Neuronal stem cell (in vitro differentiated cells): ENCODE results near the gene DUSP22.
A peak's percentile ranks its signal among the peaks of the same experiment; 100 is the strongest.

Source experiments
- DNase-seq: peaks from one replicate; pipeline ENCODE4 v3.0.0-alpha.2; 2013; ENCODE audit warnings: low spot score
- H2AFZ ChIP-seq: one replicate; pipeline ENCODE4 v1.6.1; 2013; ENCODE audit warnings: mild to moderate bottlenecking, low read length, inconsistent platforms
- H2AK5ac ChIP-seq: 2 replicates; pipeline ENCODE4 v1.6.1; 2013; ENCODE audit warnings: low read depth, mild to moderate bottlenecking, inconsistent platforms, low read length, moderate library complexity, mixed read lengths
- H2BK120ac ChIP-seq: 2 replicates; pipeline ENCODE4 v1.6.1; 2013; ENCODE audit warnings: low read depth, mild to moderate bottlenecking, inconsistent platforms, low read length, moderate library complexity, mixed read lengths
- H2BK12ac ChIP-seq: one replicate; pipeline ENCODE4 v1.6.1; 2013; ENCODE audit warnings: low read length, inconsistent platforms
- H2BK15ac ChIP-seq: 2 replicates; pipeline ENCODE4 v1.6.1; 2013; ENCODE audit warnings: mild to moderate bottlenecking, low read length, inconsistent platforms, mixed read lengths
- H2BK5ac ChIP-seq: one replicate; pipeline ENCODE4 v1.6.1; 2013; ENCODE audit warnings: inconsistent platforms, mild to moderate bottlenecking, low read length, moderate library complexity
- H3K14ac ChIP-seq: one replicate; pipeline ENCODE4 v1.6.1; 2013; ENCODE audit warnings: low read length, inconsistent platforms
- H3K18ac ChIP-seq: 2 replicates; pipeline ENCODE4 v1.6.1; 2013; ENCODE audit warnings: low read length, inconsistent platforms
- H3K23ac ChIP-seq: 2 replicates; pipeline ENCODE4 v1.6.1; 2013; ENCODE audit warnings: low read depth, mild to moderate bottlenecking, mixed read lengths, low read length, inconsistent platforms; ENCODE audit not compliant: poor library complexity
- H3K27ac ChIP-seq: replicated peaks from 3 replicates; pipeline ENCODE4 v1.5.1; 2013; ENCODE audit warnings: low read length, inconsistent platforms
- H3K27me3 ChIP-seq, 3 experiments: 2 replicates each; pipeline ENCODE4 v1.6.1; 2013; ENCODE audit warnings: low read length in 3 of 3, mild to moderate bottlenecking in 2 of 3, inconsistent platforms in 1 of 3, low read depth in 1 of 3, mixed read lengths in 1 of 3, moderate library complexity in 1 of 3; ENCODE audit not compliant: control insufficient read depth in 3 of 3, insufficient read depth in 3 of 3
- H3K36me3 ChIP-seq, 2 donors: replicated peaks in 1 of 2; 2 replicates each; pipeline ENCODE4 v1.6.1; 2013; ENCODE audit warnings: low read length in 2 of 2; ENCODE audit not compliant: control insufficient read depth in 2 of 2, insufficient read depth in 2 of 2
- H3K4ac ChIP-seq: 2 replicates; pipeline ENCODE4 v1.6.1; 2013; ENCODE audit warnings: inconsistent platforms, mild to moderate bottlenecking, low read length, moderate library complexity
- H3K4me1 ChIP-seq, 2 donors: 1 replicate in 1 of 2; 2 replicates in 1 of 2; pipeline ENCODE4 v1.6.1; 2013; ENCODE audit warnings: low read length in 2 of 2, low read depth in 1 of 2; ENCODE audit not compliant: control insufficient read depth in 2 of 2, insufficient read depth in 1 of 2
- H3K4me2 ChIP-seq: one replicate; pipeline ENCODE4 v1.6.1; 2013; ENCODE audit warnings: mild to moderate bottlenecking, low read length, inconsistent platforms; ENCODE audit not compliant: insufficient read depth, poor library complexity, severe bottlenecking
- H3K4me3 ChIP-seq, 2 donors: 2 replicates each; pipeline ENCODE4 v1.5.1; 2013; ENCODE audit warnings: low read length in 2 of 2, mild to moderate bottlenecking in 2 of 2, inconsistent platforms in 1 of 2, moderate library complexity in 1 of 2
- H3K79me1 ChIP-seq: one replicate; pipeline ENCODE4 v1.6.1; 2013; ENCODE audit warnings: low read depth, mild to moderate bottlenecking, inconsistent platforms, low read length, moderate library complexity
- H3K9ac ChIP-seq: one replicate; pipeline ENCODE4 v1.6.1; 2013; ENCODE audit warnings: mild to moderate bottlenecking, low read depth, low read length, inconsistent platforms; ENCODE audit not compliant: poor library complexity
- H3K9me3 ChIP-seq, 2 donors: replicated peaks in 1 of 2; 2 replicates each; pipeline versions ENCODE3 to v1.6.1; 2013; ENCODE audit warnings: low read length in 2 of 2, mild to moderate bottlenecking in 2 of 2, inconsistent platforms in 1 of 2, low read depth in 1 of 2, mixed read lengths in 1 of 2, moderate library complexity in 1 of 2; ENCODE audit not compliant: control insufficient read depth in 2 of 2, insufficient read depth in 1 of 2
- H4K8ac ChIP-seq: one replicate; pipeline ENCODE4 v1.6.1; 2013; ENCODE audit warnings: low read depth, mild to moderate bottlenecking, inconsistent platforms, low read length, moderate library complexity
- H4K91ac ChIP-seq: one replicate; pipeline ENCODE4 v1.6.1; 2013; ENCODE audit warnings: low read length, low read depth, mild to moderate bottlenecking, inconsistent platforms; ENCODE audit not compliant: poor library complexity
- WGBS, 2 donors: extraction: QIAGEN DNeasy Blood & Tissue Kit; methylation state at CpG; one replicate each; pipeline ENCODE4 v1.1.7; 2013; ENCODE audit warnings: missing lambda C conversion rate in 2 of 2, mixed read lengths in 1 of 2; ENCODE audit not compliant: insufficient read length in 2 of 2, insufficient replicate concordance in 1 of 2; ENCODE audit errors: extremely low coverage in 2 of 2; 5-methylcytosine and 5-hydroxymethylcytosine counted together

The DUSP22 gene

GRCh38 chr6:390914-391558 lies 98.7 kb downstream of the DUSP22 start:
- H2BK12ac ChIP-seq = no peak overlapping the region
- H3K79me1 ChIP-seq = no peaks in the 10 kb centered on the region
- peak overlapping the region in 1 of 2 donors; percentile 78 for H3K4me3 ChIP-seq
- H4K8ac ChIP-seq = no peak overlapping the region
- H3K4me1 ChIP-seq = peaks cover 0 to 2% of the 10 kb centered on the region in 2 donors
- peak overlapping the region; percentile 77 for H2AFZ ChIP-seq
- H3K14ac ChIP-seq = no peak overlapping the region
- peak; percentile 31 for DNase-seq
- no peak overlapping the region for H2BK120ac ChIP-seq
- peak overlapping the region; percentile 86 for H3K4me2 ChIP-seq
- H3K4ac ChIP-seq = no peak overlapping the region
- H4K91ac ChIP-seq = no peak overlapping the region
- H3K23ac ChIP-seq = no peak overlapping the region
- no CpG with 5 or more reads among the region's 44 CpGs for WGBS, 2 donors
- no peak overlapping the region for H2AK5ac ChIP-seq
- H3K18ac ChIP-seq = peak overlapping the region; percentile 65
- H3K9me3 ChIP-seq = no peaks in the 10 kb centered on the region
- H3K9ac ChIP-seq = peak overlapping the region; percentile 50
- peaks cover 14 to 98% (median 51%) of the 10 kb centered on the region in 3 experiments for H3K27me3 ChIP-seq
- H2BK5ac ChIP-seq = no peak overlapping the region
- no peaks in the 10 kb centered on the region for H3K36me3 ChIP-seq
- no peak overlapping the region for H3K27ac ChIP-seq
- no peak overlapping the region for H2BK15ac ChIP-seq

GRCh38 chr6:391559-392440 lies 99.5 kb downstream of the DUSP22 start, which contains the start of gene IRF4:
IRF4 (plus strand) TSS chr6:391752; CDS start chr6:393153, 1,401 bp downstream.
- Histone ChIP-seq H3K27ac (no peak within 1 kb of the TSS), H3K79me1 (no peaks in the 10 kb centered on the region), H3K9ac (peak within 1 kb of the TSS; percentile 50), H3K9me3 (no peaks in the 10 kb centered on the region), H2BK5ac (no peak within 1 kb of the TSS), H3K4me2 (peak within 1 kb of the TSS; percentile 86), H3K4ac (no peak within 1 kb of the TSS), H3K4me1 (peaks cover 0 to 2% of the 10 kb centered on the region in 2 donors), H3K4me3 (peak within 1 kb of the TSS; percentile 15 to 79), H2AK5ac (no peak within 1 kb of the TSS), H3K23ac (peak within 1 kb of the TSS; percentile 68), H3K36me3 (no peaks in the 10 kb centered on the region), H4K91ac (no peak within 1 kb of the TSS), H2BK15ac (peak within 1 kb of the TSS; percentile 54), H2BK12ac (peak within 1 kb of the TSS; percentile 2), H4K8ac (no peak within 1 kb of the TSS), H3K14ac (no peak within 1 kb of the TSS), H2AFZ (peak within 1 kb of the TSS; percentile 77), H3K27me3 (peaks cover 14 to 95% (median 51%) of the 10 kb centered on the region in 3 experiments), H2BK120ac (no peak within 1 kb of the TSS), H3K18ac (peak within 1 kb of the TSS; percentile 89)
- DNase-seq = peak; percentile 35
- no CpG with 5 or more reads among the region's 82 CpGs for WGBS, 2 donors

- peak overlapping the region; percentile 2 for H2BK12ac ChIP-seq
Measured at GRCh38 chr6:392441-393390, 100.4 kb downstream of the DUSP22 start.

More at GRCh38 chr6:392441-393390, 100.4 kb downstream of the DUSP22 start:
- H2BK15ac ChIP-seq = peak overlapping the region; percentile 34
- no peak overlapping the region for H3K27ac ChIP-seq
- WGBS, 2 donors = no CpG with 5 or more reads among the region's 108 CpGs
- H3K4me3 ChIP-seq = peak overlapping the region in 1 of 2 donors; percentile 79
- peaks cover 0 to 2% of the 10 kb centered on the region in 2 donors for H3K4me1 ChIP-seq
- DNase-seq = peak; percentile 29
- H3K9me3 ChIP-seq = no peaks in the 10 kb centered on the region
- no peak overlapping the region for H3K4ac ChIP-seq
- H2AK5ac ChIP-seq = peak overlapping the region; percentile 50
- H3K4me2 ChIP-seq = peak overlapping the region; percentile 86
- H3K9ac ChIP-seq = peak overlapping the region; percentile 73
- no peaks in the 10 kb centered on the region for H3K79me1 ChIP-seq
- H3K36me3 ChIP-seq = no peaks in the 10 kb centered on the region
- H3K18ac ChIP-seq = peak overlapping the region; percentile 89
- no peak overlapping the region for H2BK5ac ChIP-seq
- no peak overlapping the region for H4K91ac ChIP-seq
- peak overlapping the region; percentile 77 for H2AFZ ChIP-seq
- H3K27me3 ChIP-seq = peaks cover 14 to 95% (median 51%) of the 10 kb centered on the region in 3 experiments
- H3K23ac ChIP-seq = peak overlapping the region; percentile 68
- no peak overlapping the region for H2BK120ac ChIP-seq
- no peak overlapping the region for H4K8ac ChIP-seq
- H3K14ac ChIP-seq = no peak overlapping the region
